HEK293 (cell line): ENCODE data around the gene TLR9.

Source experiments
- SCRT1 ChIP-seq: fragments of 450-650 bp; formaldehyde crosslinking; IDR thresholded peaks from 2 replicates; pipeline ENCODE4 v1.5.1; 2016; ENCODE audit warnings: missing biosample characterization, missing genetic modification characterization, borderline replicate concordance
- ZBTB7A ChIP-seq: fragments of 450-650 bp; formaldehyde crosslinking; IDR thresholded peaks from 2 replicates; pipeline ENCODE4 v1.5.1; 2016; ENCODE audit warnings: low read depth, missing biosample characterization, missing genetic modification characterization
- ZNF184 ChIP-seq: fragments of 450-650 bp; IDR thresholded peaks from 2 replicates; pipeline ENCODE4 v1.5.1; 2018; ENCODE audit warnings: missing biosample characterization, mild to moderate bottlenecking, missing genetic modification characterization
- ZNF274 ChIP-seq, 2 experiments: fragments of 200-500 bp in 1 of 2; fragments of 450-650 bp in 1 of 2; sonication (Bioruptor generic) in 1 of 2; formaldehyde crosslinking in 1 of 2; IDR thresholded peaks; 2 replicates each; pipeline versions ENCODE4 v1.5.1 to v1.6.1; 2014 to 2016; ENCODE audit warnings: borderline replicate concordance in 1 of 2, inconsistent platforms in 1 of 2, low read length in 1 of 2, missing biosample characterization in 1 of 2, missing genetic modification characterization in 1 of 2
- ZNF335 ChIP-seq: fragments of 450-650 bp; formaldehyde crosslinking; conservative IDR thresholded peaks from 2 replicates; pipeline ENCODE4 v1.5.1; 2016; ENCODE audit warnings: missing biosample characterization, missing genetic modification characterization
- ZNF530 ChIP-seq: fragments of 450-650 bp; formaldehyde crosslinking; IDR thresholded peaks from 2 replicates; pipeline ENCODE4 v1.5.1; 2016; ENCODE audit warnings: low read depth, missing biosample characterization, missing genetic modification characterization
- ZNF610 ChIP-seq: fragments of 450-650 bp; formaldehyde crosslinking; IDR thresholded peaks from 2 replicates; pipeline ENCODE4 v1.5.1; 2016; ENCODE audit warnings: missing biosample characterization, missing genetic modification characterization, borderline replicate concordance
- ZNF701 ChIP-seq: fragments of 450-650 bp; formaldehyde crosslinking; IDR thresholded peaks from 2 replicates; pipeline ENCODE4 v1.5.1; 2016; ENCODE audit warnings: missing biosample characterization, missing genetic modification characterization
- TF ChIP-seq, protein P1 (sequence below): fragments of 450-650 bp; formaldehyde crosslinking; IDR thresholded peaks from 2 replicates; pipeline ENCODE4 v1.5.1; 2016; ENCODE audit warnings: missing biosample characterization, missing genetic modification characterization

DNA sequence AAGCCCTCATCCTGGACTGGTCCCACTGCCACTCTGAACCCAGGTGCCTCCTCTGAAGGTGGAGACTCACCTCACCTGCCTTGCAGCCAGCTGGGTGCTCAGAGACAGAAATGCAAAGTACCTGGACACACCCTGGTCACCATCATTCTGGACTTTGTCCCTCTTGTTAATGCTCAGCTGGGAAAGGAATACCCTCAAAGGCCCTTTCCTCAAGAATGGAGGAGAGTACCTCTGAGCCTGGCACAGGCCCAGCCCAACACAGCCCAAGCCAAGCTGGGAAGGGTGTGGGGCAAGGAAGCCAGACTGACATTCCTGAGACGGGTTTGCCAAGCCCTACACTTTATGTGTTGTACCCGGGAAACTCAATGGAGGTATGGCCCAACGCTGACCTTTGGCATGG lies 28.5 kb downstream of the TLR9 start:
- no peak for TF ChIP-seq ZNF184 (tag by site-specific recombination)
- no peak for TF ChIP-seq ZNF610 (tag by site-specific recombination)
- TF ChIP-seq, protein P1, sequence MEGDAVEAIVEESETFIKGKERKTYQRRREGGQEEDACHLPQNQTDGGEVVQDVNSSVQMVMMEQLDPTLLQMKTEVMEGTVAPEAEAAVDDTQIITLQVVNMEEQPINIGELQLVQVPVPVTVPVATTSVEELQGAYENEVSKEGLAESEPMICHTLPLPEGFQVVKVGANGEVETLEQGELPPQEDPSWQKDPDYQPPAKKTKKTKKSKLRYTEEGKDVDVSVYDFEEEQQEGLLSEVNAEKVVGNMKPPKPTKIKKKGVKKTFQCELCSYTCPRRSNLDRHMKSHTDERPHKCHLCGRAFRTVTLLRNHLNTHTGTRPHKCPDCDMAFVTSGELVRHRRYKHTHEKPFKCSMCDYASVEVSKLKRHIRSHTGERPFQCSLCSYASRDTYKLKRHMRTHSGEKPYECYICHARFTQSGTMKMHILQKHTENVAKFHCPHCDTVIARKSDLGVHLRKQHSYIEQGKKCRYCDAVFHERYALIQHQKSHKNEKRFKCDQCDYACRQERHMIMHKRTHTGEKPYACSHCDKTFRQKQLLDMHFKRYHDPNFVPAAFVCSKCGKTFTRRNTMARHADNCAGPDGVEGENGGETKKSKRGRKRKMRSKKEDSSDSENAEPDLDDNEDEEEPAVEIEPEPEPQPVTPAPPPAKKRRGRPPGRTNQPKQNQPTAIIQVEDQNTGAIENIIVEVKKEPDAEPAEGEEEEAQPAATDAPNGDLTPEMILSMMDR: no peak
- TF ChIP-seq SCRT1 (tag by site-specific recombination): no peak
- no peak for TF ChIP-seq ZNF335
- no peak for TF ChIP-seq ZBTB7A (tag by site-specific recombination)
- TF ChIP-seq ZNF530 (tag by site-specific recombination): no peak
- TF ChIP-seq ZNF274 (IDR thresholded peaks at IDR 0.05; ENCODE audit: low read length): no peak
- TF ChIP-seq ZNF274 (tag by site-specific recombination; IDR thresholded peaks at IDR 0.05; ENCODE audit: borderline replicate concordance): no peak
- no peak for TF ChIP-seq ZNF701
